Measurements from ENCODE around the gene MANF. TPM values are rescaled to one million over a fixed set of nuclear protein-coding genes. Genes with fewer than 3 reads are reported as not detected.

MANF gene
- total RNA-seq, 3 donors from 2014 or later (not counting 1 experiment from before 2014, with no cell fraction given), result 51.7 to 58.6 (median 58.3) TPM

GRCh38 chr3:51373658-51374421 is 11.3 kb upstream of the MANF start:
- no peaks in the 10 kb centered on the region for H3K36me3 ChIP-seq (ENCODE audit: control insufficient read depth, insufficient read depth, low read length)
- H3K27me3 ChIP-seq (ENCODE audit: control insufficient read depth, insufficient read depth, low read length), result no peaks in the 10 kb centered on the region
- H3K36me3 Mint-ChIP-seq, result no peaks in the 10 kb centered on the region
- TF ChIP-seq CTCF (IDR thresholded peaks at IDR 0.05), result no peak
- ATAC-seq (no peak), DNase-seq (no peak)
- H3K9me3 ChIP-seq (ENCODE audit: control insufficient read depth, insufficient read depth, low read length), result no peaks in the 10 kb centered on the region
- 80% methylated on average over 5 of the region's 5 CpGs for WGBS (ENCODE audit: insufficient coverage)
- H3K4me1 ChIP-seq (ENCODE audit: control insufficient read depth, insufficient read depth, low read length), result no peaks in the 10 kb centered on the region
- intact Hi-C loops (cut with micrococcal nuclease), result loop anchor here (2.0 kb wide), 1 partner anchor 801 kb away; no protein-coding TSS in a partner anchor
- H3K27ac ChIP-seq (ENCODE audit: low read length), result no peak overlapping the region
- no peak overlapping the region for H3K27ac Mint-ChIP-seq
- no peaks in the 10 kb centered on the region for H3K9me3 Mint-ChIP-seq
- no peak overlapping the region for H3K4me3 ChIP-seq (ENCODE audit: low read length)
- H3K27me3 Mint-ChIP-seq (ENCODE audit: low read depth in 2 of 2), result peaks cover 0 to 5% of the 10 kb centered on the region in 2 donors
- no peak overlapping the region for H3K4me3 Mint-ChIP-seq
- no peaks in the 10 kb centered on the region for H3K4me1 Mint-ChIP-seq

GRCh38 chr3:51374456-51374855 is 10.6 kb upstream of the MANF start:
- intact Hi-C loops (cut with micrococcal nuclease), result no loop called here
- no peak overlapping the region for H3K27ac ChIP-seq (ENCODE audit: low read length)

GRCh38 chr3:51375136-51375535 is 10.0 kb upstream of the MANF start:
- ATAC-seq, result no peak
- peaks cover 7% of the 10 kb centered on the region for H3K4me1 ChIP-seq (ENCODE audit: control insufficient read depth, insufficient read depth, low read length)
- Mint-ChIP-seq H3K36me3 (no peaks in the 10 kb centered on the region), H3K27ac (no peak overlapping the region), H3K27me3 (ENCODE audit: low read depth in 2 of 2) (peaks cover 0 to 2% of the 10 kb centered on the region in 2 donors), H3K9me3 (no peaks in the 10 kb centered on the region), H3K4me1 (no peaks in the 10 kb centered on the region), H3K4me3 (no peak overlapping the region)
- intact Hi-C loops (cut with micrococcal nuclease), result no loop called here
- TF ChIP-seq CTCF (IDR thresholded peaks at IDR 0.05), result no peak
- H3K36me3 ChIP-seq (ENCODE audit: control insufficient read depth, insufficient read depth, low read length), result no peaks in the 10 kb centered on the region
- H3K4me3 ChIP-seq (ENCODE audit: low read length), result no peak overlapping the region
- no peak for DNase-seq
- H3K27me3 ChIP-seq (ENCODE audit: control insufficient read depth, insufficient read depth, low read length), result no peaks in the 10 kb centered on the region
- H3K27ac ChIP-seq (ENCODE audit: low read length), result no peak overlapping the region
- no peaks in the 10 kb centered on the region for H3K9me3 ChIP-seq (ENCODE audit: control insufficient read depth, insufficient read depth, low read length)

More at GRCh38 chr3:51374456-51374855, 10.6 kb upstream of the MANF start:
- Mint-ChIP-seq H3K27ac (no peak overlapping the region), H3K36me3 (no peaks in the 10 kb centered on the region), H3K9me3 (no peaks in the 10 kb centered on the region), H3K4me3 (no peak overlapping the region), H3K27me3 (ENCODE audit: low read depth in 2 of 2) (peaks cover 0 to 2% of the 10 kb centered on the region in 2 donors), H3K4me1 (no peaks in the 10 kb centered on the region)
- no peaks in the 10 kb centered on the region for H3K36me3 ChIP-seq (ENCODE audit: control insufficient read depth, insufficient read depth, low read length)
- no peak overlapping the region for H3K4me3 ChIP-seq (ENCODE audit: low read length)
- ATAC-seq, result no peak
- H3K9me3 ChIP-seq (ENCODE audit: control insufficient read depth, insufficient read depth, low read length), result no peaks in the 10 kb centered on the region
- DNase-seq, result no peak
- no peak for TF ChIP-seq CTCF (IDR thresholded peaks at IDR 0.05)
- no peaks in the 10 kb centered on the region for H3K27me3 ChIP-seq (ENCODE audit: control insufficient read depth, insufficient read depth, low read length)
- 96% methylated on average over 11 of the region's 11 CpGs for WGBS (ENCODE audit: insufficient coverage)
- H3K4me1 ChIP-seq (ENCODE audit: control insufficient read depth, insufficient read depth, low read length), result peaks cover 6% of the 10 kb centered on the region

GRCh38 chr3:51375571-51375970 is 9.5 kb upstream of the MANF start:
- H3K36me3 Mint-ChIP-seq, result no peaks in the 10 kb centered on the region
- H3K9me3 Mint-ChIP-seq, result no peaks in the 10 kb centered on the region
- ATAC-seq (no peak), DNase-seq (no peak)
- no peaks in the 10 kb centered on the region for H3K4me1 Mint-ChIP-seq
- TF ChIP-seq CTCF (IDR thresholded peaks at IDR 0.05), result no peak
- 91% methylated on average over 8 of the region's 8 CpGs for WGBS (ENCODE audit: insufficient coverage)
- H3K27ac ChIP-seq (ENCODE audit: low read length), result no peak overlapping the region
- no peak overlapping the region for H3K27ac Mint-ChIP-seq
- H3K27me3 Mint-ChIP-seq (ENCODE audit: low read depth in 2 of 2), result peaks cover 0 to 2% of the 10 kb centered on the region in 2 donors
- no peaks in the 10 kb centered on the region for H3K27me3 ChIP-seq (ENCODE audit: control insufficient read depth, insufficient read depth, low read length)
- peaks cover 7% of the 10 kb centered on the region for H3K4me1 ChIP-seq (ENCODE audit: control insufficient read depth, insufficient read depth, low read length)
- intact Hi-C loops (cut with micrococcal nuclease), result no loop called here
- no peak overlapping the region for H3K4me3 ChIP-seq (ENCODE audit: low read length)
- H3K9me3 ChIP-seq (ENCODE audit: control insufficient read depth, insufficient read depth, low read length), result no peaks in the 10 kb centered on the region
- no peaks in the 10 kb centered on the region for H3K36me3 ChIP-seq (ENCODE audit: control insufficient read depth, insufficient read depth, low read length)
- H3K4me3 Mint-ChIP-seq, result no peak overlapping the region

All from natural killer cell (primary cell).